ENCODE results near the gene KRAS.

The KRAS gene

DNA sequence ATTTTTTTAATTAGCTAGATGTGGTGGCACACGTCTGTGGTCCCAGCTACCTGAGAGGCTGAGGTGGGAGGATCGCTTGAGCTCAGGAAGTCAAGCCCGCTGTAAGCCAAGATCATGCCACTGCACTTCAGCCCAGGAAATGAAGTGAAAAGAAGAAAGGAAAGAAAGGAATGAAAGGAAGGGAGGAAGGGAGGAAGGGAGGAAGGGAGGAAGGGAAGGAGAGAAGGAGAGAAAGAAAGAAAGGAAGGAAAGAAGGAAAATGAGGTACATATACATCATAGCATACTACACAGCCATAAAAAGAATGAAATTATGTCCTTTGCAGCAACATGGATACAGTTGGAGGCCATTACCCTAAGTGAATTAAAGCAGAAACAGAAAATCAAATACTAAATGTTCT is 68.0 kb downstream of the KRAS start:
- H3K4me1 ChIP-seq (ENCODE audit: control insufficient read depth, insufficient read depth, low read length), result no peaks in the 10 kb centered on the region
- WGBS (ENCODE audit: insufficient coverage, insufficient read length), result no CpG with 5 or more reads among the region's 3 CpGs
- H3K36me3 ChIP-seq (ENCODE audit: control insufficient read depth, insufficient read depth, low read length), result no peaks in the 10 kb centered on the region
- no peak overlapping the region for H3K4me3 ChIP-seq (ENCODE audit: low read length)
- no peaks in the 10 kb centered on the region for H3K9me3 ChIP-seq (ENCODE audit: control insufficient read depth, insufficient read depth, low read length)
- no peaks in the 10 kb centered on the region for H3K27me3 ChIP-seq (ENCODE audit: control insufficient read depth, insufficient read depth, low read length)
- DNase-seq (ENCODE audit: low read depth, low spot score), result no peak
- no peak overlapping the region for H3K27ac ChIP-seq (ENCODE audit: low read length)

DNA sequence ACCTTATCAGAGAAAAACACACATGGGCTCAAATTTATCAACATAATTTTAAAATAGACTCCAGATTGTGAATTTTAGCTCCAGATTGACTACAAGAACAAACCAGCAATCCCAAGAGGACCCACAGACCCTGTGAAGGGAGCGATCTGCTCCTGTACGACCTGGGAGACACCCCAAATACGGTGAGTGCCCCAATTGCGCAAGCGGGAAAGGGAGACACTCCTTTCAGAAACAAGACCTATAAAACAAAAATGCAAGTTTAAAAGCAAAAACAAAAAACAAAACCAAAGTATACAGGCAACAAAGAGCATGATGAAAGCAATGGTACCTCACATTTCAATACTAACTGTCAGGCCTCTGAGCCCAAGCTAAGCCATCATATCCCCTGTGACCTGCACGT is 87.9 kb downstream of the KRAS start:
- Histone ChIP-seq H3K36me3 (ENCODE audit: control insufficient read depth, insufficient read depth, low read length) (no peaks in the 10 kb centered on the region), H3K27ac (ENCODE audit: low read length) (no peak overlapping the region), H3K9me3 (ENCODE audit: control insufficient read depth, insufficient read depth, low read length) (no peaks in the 10 kb centered on the region), H3K4me1 (ENCODE audit: control insufficient read depth, insufficient read depth, low read length) (no peaks in the 10 kb centered on the region), H3K27me3 (ENCODE audit: control insufficient read depth, insufficient read depth, low read length) (no peaks in the 10 kb centered on the region), H3K4me3 (ENCODE audit: low read length) (no peak overlapping the region)
- no peak for DNase-seq (ENCODE audit: low read depth, low spot score)
- no CpG with 5 or more reads among the region's 6 CpGs for WGBS (ENCODE audit: insufficient coverage, insufficient read length)

DNA sequence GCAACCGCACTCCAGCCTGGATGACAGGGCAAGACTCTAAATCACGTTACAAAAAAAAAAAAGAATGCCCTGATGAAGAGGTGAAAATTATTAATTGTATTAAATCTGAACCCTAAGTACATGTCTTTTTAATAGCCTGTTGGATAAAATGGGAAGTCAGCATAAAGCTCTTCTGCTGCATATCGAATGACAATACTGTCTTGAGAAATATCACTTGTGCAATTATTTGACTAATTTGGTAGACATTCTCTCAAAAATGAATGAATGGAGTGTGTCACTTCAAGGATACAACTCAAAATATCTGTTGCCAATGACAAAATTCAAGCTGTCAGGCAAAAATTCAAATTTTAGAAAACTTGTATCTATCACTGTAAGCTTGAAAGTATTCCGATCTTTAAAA is 94.7 kb downstream of the KRAS start:
- Histone ChIP-seq H3K27me3 (ENCODE audit: control insufficient read depth, insufficient read depth, low read length) (no peaks in the 10 kb centered on the region), H3K9me3 (ENCODE audit: control insufficient read depth, insufficient read depth, low read length) (no peaks in the 10 kb centered on the region), H3K4me1 (ENCODE audit: control insufficient read depth, insufficient read depth, low read length) (peaks cover 2% of the 10 kb centered on the region; the same call in 1 of the 2 replicates), H3K36me3 (ENCODE audit: control insufficient read depth, insufficient read depth, low read length) (no peaks in the 10 kb centered on the region), H3K27ac (ENCODE audit: low read length) (no peak overlapping the region), H3K4me3 (ENCODE audit: low read length) (no peak overlapping the region)
- no peak for DNase-seq (ENCODE audit: low read depth, low spot score)
- no CpG with 5 or more reads among the region's 4 CpGs for WGBS (ENCODE audit: insufficient coverage, insufficient read length)

DNA sequence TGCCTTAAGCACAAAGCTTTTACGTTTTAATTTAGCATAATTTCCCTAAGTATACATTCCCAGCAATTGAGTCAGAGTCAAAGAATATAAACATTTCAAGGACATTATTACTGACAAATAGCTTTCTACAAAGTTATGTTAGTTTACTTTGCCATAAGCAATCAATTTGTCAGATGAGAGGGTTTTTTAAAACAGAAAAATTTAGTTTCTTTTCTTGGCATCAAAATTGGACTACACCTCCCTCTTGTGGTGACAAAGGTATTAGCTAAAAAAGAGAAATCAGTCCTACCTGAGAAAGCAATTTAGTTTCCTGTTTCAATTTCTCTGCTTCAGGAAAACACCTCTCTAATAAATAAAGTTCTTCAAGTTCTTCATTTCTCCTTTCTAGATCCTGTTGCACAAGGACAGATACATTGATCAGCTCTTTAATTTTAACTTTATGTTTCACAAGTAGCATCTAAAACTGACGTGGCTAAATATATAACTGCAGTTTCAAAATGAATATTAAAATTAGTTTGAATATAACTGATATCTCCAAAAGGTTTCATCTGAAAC is 95.6 kb downstream of the KRAS start:
- Histone ChIP-seq H3K27ac (ENCODE audit: low read length) (no peak overlapping the region), H3K9me3 (ENCODE audit: control insufficient read depth, insufficient read depth, low read length) (no peaks in the 10 kb centered on the region), H3K27me3 (ENCODE audit: control insufficient read depth, insufficient read depth, low read length) (no peaks in the 10 kb centered on the region), H3K36me3 (ENCODE audit: control insufficient read depth, insufficient read depth, low read length) (no peaks in the 10 kb centered on the region), H3K4me1 (ENCODE audit: control insufficient read depth, insufficient read depth, low read length) (peaks cover 2% of the 10 kb centered on the region; the same call in 1 of the 2 replicates), H3K4me3 (ENCODE audit: low read length) (no peak overlapping the region)
- no CpG with 5 or more reads among the region's 2 CpGs for WGBS (ENCODE audit: insufficient coverage, insufficient read length)
- no peak for DNase-seq (ENCODE audit: low read depth, low spot score)

Measured in iPS DF 6.9 (cell line).